ENCODE results near the gene AMIGO3. TPM values are rescaled to one million over a fixed set of nuclear protein-coding genes. Genes with fewer than 3 reads are reported as not detected.
"Not testable (repeated sequence)": the region's sequence is repeated elsewhere in the genome, so short reads cannot be mapped to it uniquely, and the experiment has no call there.

AMIGO3 gene
- total RNA-seq, 1 donor from 2014 or later, result not detected

- not testable (repeated sequence) for H3K36me3 Mint-ChIP-seq; H3K36me3 ChIP-seq; H3K9me3 ChIP-seq (ENCODE audit: low read depth); H3K27ac ChIP-seq; H3K4me1 ChIP-seq; H3K9me3 Mint-ChIP-seq; H4K20me1 ChIP-seq (ENCODE audit: low read depth); DNase-seq (ENCODE audit: low spot score); H3K27me3 Mint-ChIP-seq (ENCODE audit: insufficient read depth, low read depth)
- Histone ChIP-seq H3K4me3 (peak overlapping the region; percentile 73), H3K27me3 (peaks cover 14% of the 10 kb centered on the region), H2AFZ (replicated peaks) (peak overlapping the region; percentile 20), H3K4me2 (peak overlapping the region; percentile 91), H3K9ac (peak overlapping the region; percentile 66), H3F3A (ENCODE audit: low read depth) (peaks cover 19% of the 10 kb centered on the region), H3K79me2 (ENCODE audit: low read depth) (peaks cover 18% of the 10 kb centered on the region)
- H3K4me3 Mint-ChIP-seq, result peak overlapping the region; percentile 95
- H3K27ac Mint-ChIP-seq, result peak overlapping the region; percentile 84
- peaks cover 20% of the 10 kb centered on the region for H3K4me1 Mint-ChIP-seq
Observed at GRCh38 chr3:49689908-49690624, 29.4 kb downstream of the AMIGO3 start.

GRCh38 chr3:49689046-49689907 lies 30.2 kb downstream of the AMIGO3 start, which contains the start of the genes MST1 and RNF123:
TSS of gene MST1 (minus strand) at chr3:49689474. CDS start at chr3:49688691, 783 bp downstream.
TSS of gene RNF123 (plus strand) at chr3:49689557. CDS start at chr3:49691166, 1,609 bp downstream.
- no peaks in the 10 kb centered on the region for H3K9me3 Mint-ChIP-seq
- DNase-seq (ENCODE audit: low spot score), result peak; percentile 97
- no peaks in the 10 kb centered on the region for H3K27me3 Mint-ChIP-seq (ENCODE audit: insufficient read depth, low read depth)
- H3K36me3 Mint-ChIP-seq, result peaks cover 4% of the 10 kb centered on the region
- peak within 1 kb of the TSS; percentile 91 for H3K4me2 ChIP-seq
- H3K4me3 ChIP-seq, result peak within 1 kb of the TSS; percentile 73
- H3K79me2 ChIP-seq (ENCODE audit: low read depth), result peaks cover 18% of the 10 kb centered on the region
- H3K4me3 Mint-ChIP-seq, result peak within 1 kb of the TSS; percentile 95
- H3K27ac Mint-ChIP-seq, result peak within 1 kb of the TSS; percentile 99
- H3K9me3 ChIP-seq (ENCODE audit: low read depth), result no peaks in the 10 kb centered on the region
- H4K20me1 ChIP-seq (ENCODE audit: low read depth), result peaks cover 5% of the 10 kb centered on the region
- H3F3A ChIP-seq (ENCODE audit: low read depth), result peaks cover 19% of the 10 kb centered on the region
- H3K27me3 ChIP-seq, result peaks cover 19% of the 10 kb centered on the region
- H3K36me3 ChIP-seq, result no peaks in the 10 kb centered on the region
- peak within 1 kb of the TSS; percentile 75 for H2AFZ ChIP-seq (replicated peaks)
- H3K4me1 Mint-ChIP-seq, result peaks cover 20% of the 10 kb centered on the region
- H3K27ac ChIP-seq, result no peak within 1 kb of the TSS
- H3K4me1 ChIP-seq, result peaks cover 8% of the 10 kb centered on the region
- peak within 1 kb of the TSS; percentile 66 for H3K9ac ChIP-seq
- no peak for TF ChIP-seq EZH2phosphoT487 (IDR thresholded peaks at IDR 0.05)
- TF ChIP-seq EZH2 (IDR thresholded peaks at IDR 0.05), result no peak
- peak; percentile 34 for TF ChIP-seq CTCF (IDR thresholded peaks at IDR 0.05)

GRCh38 chr3:49688338-49689045 lies 31.0 kb downstream of the AMIGO3 start:
- not testable (repeated sequence) for H3K27me3 Mint-ChIP-seq (ENCODE audit: insufficient read depth, low read depth); H3K27ac Mint-ChIP-seq; H3K27ac ChIP-seq; H3K9me3 Mint-ChIP-seq; DNase-seq (ENCODE audit: low spot score); H3K4me1 ChIP-seq; H3K9me3 ChIP-seq (ENCODE audit: low read depth); H3K36me3 ChIP-seq; H3K36me3 Mint-ChIP-seq; H4K20me1 ChIP-seq (ENCODE audit: low read depth)
- Mint-ChIP-seq H3K4me3 (peak overlapping the region; percentile 95), H3K4me1 (peaks cover 20% of the 10 kb centered on the region)
- Histone ChIP-seq H3K79me2 (ENCODE audit: low read depth) (peaks cover 18% of the 10 kb centered on the region), H2AFZ (replicated peaks) (peak overlapping the region; percentile 75), H3F3A (ENCODE audit: low read depth) (peaks cover 19% of the 10 kb centered on the region), H3K9ac (peak overlapping the region; percentile 59), H3K4me3 (peak overlapping the region; percentile 73), H3K4me2 (peak overlapping the region; percentile 91), H3K27me3 (peaks cover 19% of the 10 kb centered on the region)

- peaks cover 20% of the 10 kb centered on the region for H3K4me1 Mint-ChIP-seq
- H3K4me3 ChIP-seq, result peak overlapping the region; percentile 41
- not testable (repeated sequence) for H4K20me1 ChIP-seq (ENCODE audit: low read depth); H3K9me3 Mint-ChIP-seq; H3K9me3 ChIP-seq (ENCODE audit: low read depth); H3K27ac Mint-ChIP-seq; H2AFZ ChIP-seq (replicated peaks); H3K27me3 Mint-ChIP-seq (ENCODE audit: insufficient read depth, low read depth); H3K9ac ChIP-seq; DNase-seq (ENCODE audit: low spot score); H3K4me1 ChIP-seq; H3K27ac ChIP-seq; H3K36me3 Mint-ChIP-seq; H3K36me3 ChIP-seq
- H3F3A ChIP-seq (ENCODE audit: low read depth), result peaks cover 19% of the 10 kb centered on the region
- H3K27me3 ChIP-seq, result peaks cover 19% of the 10 kb centered on the region
- H3K4me3 Mint-ChIP-seq, result peak overlapping the region; percentile 71
- peak overlapping the region; percentile 68 for H3K4me2 ChIP-seq
- H3K79me2 ChIP-seq (ENCODE audit: low read depth), result peaks cover 14% of the 10 kb centered on the region
Observed at GRCh38 chr3:49687424-49687795, 32.1 kb downstream of the AMIGO3 start.

- Histone ChIP-seq H3K4me3 (peak overlapping the region; percentile 41), H3K27me3 (peaks cover 19% of the 10 kb centered on the region), H3K4me2 (peak overlapping the region; percentile 68), H3K79me2 (ENCODE audit: low read depth) (peaks cover 13% of the 10 kb centered on the region), H2AFZ (replicated peaks) (peak overlapping the region; percentile 27), H3F3A (ENCODE audit: low read depth) (peaks cover 19% of the 10 kb centered on the region)
- Mint-ChIP-seq H3K4me3 (peak overlapping the region; percentile 71), H3K4me1 (peaks cover 20% of the 10 kb centered on the region)
- H3K36me3 Mint-ChIP-seq; H4K20me1 ChIP-seq (ENCODE audit: low read depth); H3K9me3 ChIP-seq (ENCODE audit: low read depth); H3K9me3 Mint-ChIP-seq; H3K9ac ChIP-seq; H3K27me3 Mint-ChIP-seq (ENCODE audit: insufficient read depth, low read depth); H3K27ac ChIP-seq; H3K27ac Mint-ChIP-seq; H3K36me3 ChIP-seq; H3K4me1 ChIP-seq: not testable (repeated sequence)
- peak; percentile 79 for DNase-seq (ENCODE audit: low spot score)
Observed at GRCh38 chr3:49686769-49687423, 32.6 kb downstream of the AMIGO3 start.

All from neural progenitor cell (in vitro differentiated cells).